ENCODE results near the gene FLT3. TPM values are rescaled to one million over a fixed set of nuclear protein-coding genes. Genes with fewer than 3 reads are reported as not detected.

FLT3 gene
- total and polyA plus RNA-seq, 9 of the 15 experiments (the other 6 are each of a cell fraction or from before 2014, with no cell fraction given): not detected

DNA sequence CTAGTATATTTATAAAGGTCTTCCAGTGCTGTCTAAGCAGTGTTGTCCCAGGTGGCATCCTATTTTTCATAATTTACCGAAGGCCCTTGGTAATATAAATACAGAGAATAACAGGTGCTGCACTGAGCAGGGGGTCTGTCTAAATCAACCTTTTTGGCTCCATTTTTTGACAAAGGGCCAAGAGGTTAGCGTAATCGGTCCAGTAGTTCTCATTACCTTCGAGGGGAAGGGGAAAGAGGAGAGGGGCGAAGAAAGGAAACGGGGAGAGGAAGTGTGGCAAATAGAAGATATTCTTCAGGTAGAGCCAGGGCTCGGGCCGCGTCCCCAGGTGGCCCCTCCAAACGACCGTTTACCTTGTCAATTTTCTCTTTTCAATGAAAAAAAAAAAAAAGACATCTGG, 37.2 kb upstream of the FLT3 start (continued):
- TF ChIP-seq MEF2D (tag; conservative IDR thresholded peaks at IDR 0.05; ENCODE audit: low read depth): no peak

DNA sequence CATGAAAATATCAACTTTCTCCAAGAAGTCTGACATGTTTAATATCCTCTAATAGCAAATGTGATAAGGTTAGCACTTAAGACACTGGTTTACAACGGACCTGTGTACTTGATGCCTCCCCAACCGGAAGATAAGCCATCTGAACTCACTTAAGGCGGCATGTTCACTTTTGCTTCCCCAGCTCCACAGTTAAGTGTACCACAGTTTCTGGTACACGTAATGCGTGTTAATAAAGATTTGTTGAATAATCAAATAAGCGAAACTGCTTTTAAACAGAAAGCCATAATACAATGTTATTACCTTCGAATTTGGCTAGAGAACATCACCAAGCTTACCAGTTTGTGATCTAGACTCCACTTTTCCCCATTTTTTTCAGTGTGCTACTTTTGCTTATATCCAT, 36.5 kb upstream of the FLT3 start:
- intact Hi-C loops (cut with micrococcal nuclease): loop anchor here (10.0 kb wide), 1 partner anchor 158 kb away; no protein-coding TSS in a partner anchor
- Histone ChIP-seq H3K9ac (ENCODE audit: insufficient read depth in 1 of 2, low read depth in 2 of 2, low read length in 2 of 2) (peak overlapping the region in 1 of 2 experiments; percentile 95; a peak in 2 of 4 replicates), H3K9me3 (replicated peaks; ENCODE audit: control insufficient read depth, insufficient read depth, low read depth, low read length) (no peaks in the 10 kb centered on the region), H3K27me3 (ENCODE audit: control insufficient read depth in 2 of 2, insufficient read depth in 2 of 2, low read length in 2 of 2) (no peaks in the 10 kb centered on the region), H3K4me3 (peak overlapping the region; percentile 96), H3K9me1 (ENCODE audit: control insufficient read depth, insufficient read depth, low read length) (no peaks in the 10 kb centered on the region), H3K27ac (ENCODE audit: extremely low read depth, low read depth, low read length) (peak overlapping the region; percentile 95), H2AFZ (ENCODE audit: low read depth, low read length) (peak overlapping the region; percentile 33; the same call in 1 of the 2 replicates), H3K36me3 (ENCODE audit: control insufficient read depth, insufficient read depth, low read length) (no peaks in the 10 kb centered on the region), H4K20me1 (replicated peaks; ENCODE audit: control insufficient read depth, insufficient read depth, low read length) (0 out of 2 replicates have a peak, but pooled peaks cover 3% of the 10 kb centered on the region), H3K4me2 (ENCODE audit: insufficient read depth, low read length) (peak overlapping the region; percentile 96), H3K79me2 (ENCODE audit: control insufficient read depth, insufficient read depth, low read length) (peaks cover 53% of the 10 kb centered on the region), H3K4me1 (replicated peaks in 1 of 2; ENCODE audit: control insufficient read depth in 2 of 2, insufficient read depth in 2 of 2, low read length in 2 of 2) (peaks cover under 1 to 17% of the 10 kb centered on the region in 2 experiments; a peak in 4 of 5 replicates)
- ChIA-PET CTCF (ENCODE audit: low intra/inter-chr PET ratio) (no interaction called here), POLR2A (interaction anchor here (1.1 to 1.4 kb wide), 2 partner anchors 19 to 30 kb away, joined by 3 to 4 read pairs; no protein-coding TSS in a partner anchor)
- 0 out of 3 replicates have a peak, but pooled peaks have one; percentile 13 for ATAC-seq
- BruUV-seq (replicated peaks): no TSS peak
- FAIRE-seq: peak; percentile 90
- DNase-seq (ENCODE audit: extremely low read depth in 1 of 4, low spot score in 3 of 4): peak in 2 of 4 experiments; percentile 27 to 59
- 0% methylated on average over 7 of the region's 7 CpGs for WGBS (ENCODE audit: insufficient coverage, low coverage, missing lambda C conversion rate)
- in situ Hi-C loops (cut with MboI): no loop called here
- TF ChIP-seq SP1 (CRISPR knock-in tag; IDR thresholded peaks at IDR 0.05): 0 out of 2 replicates have a peak, but pooled peaks have one; percentile 15
- TF ChIP-seq ATF7 (IDR thresholded peaks at IDR 0.05): 0 out of 2 replicates have a peak, but pooled peaks have one; percentile 21
- peak; percentile 2 for TF ChIP-seq TBP (optimal IDR thresholded peaks at IDR 0.05; ENCODE audit: low read depth, low read length)
- TF ChIP-seq CEBPB (tag; IDR thresholded peaks at IDR 0.05): no peak
- TF ChIP-seq, protein P1, sequence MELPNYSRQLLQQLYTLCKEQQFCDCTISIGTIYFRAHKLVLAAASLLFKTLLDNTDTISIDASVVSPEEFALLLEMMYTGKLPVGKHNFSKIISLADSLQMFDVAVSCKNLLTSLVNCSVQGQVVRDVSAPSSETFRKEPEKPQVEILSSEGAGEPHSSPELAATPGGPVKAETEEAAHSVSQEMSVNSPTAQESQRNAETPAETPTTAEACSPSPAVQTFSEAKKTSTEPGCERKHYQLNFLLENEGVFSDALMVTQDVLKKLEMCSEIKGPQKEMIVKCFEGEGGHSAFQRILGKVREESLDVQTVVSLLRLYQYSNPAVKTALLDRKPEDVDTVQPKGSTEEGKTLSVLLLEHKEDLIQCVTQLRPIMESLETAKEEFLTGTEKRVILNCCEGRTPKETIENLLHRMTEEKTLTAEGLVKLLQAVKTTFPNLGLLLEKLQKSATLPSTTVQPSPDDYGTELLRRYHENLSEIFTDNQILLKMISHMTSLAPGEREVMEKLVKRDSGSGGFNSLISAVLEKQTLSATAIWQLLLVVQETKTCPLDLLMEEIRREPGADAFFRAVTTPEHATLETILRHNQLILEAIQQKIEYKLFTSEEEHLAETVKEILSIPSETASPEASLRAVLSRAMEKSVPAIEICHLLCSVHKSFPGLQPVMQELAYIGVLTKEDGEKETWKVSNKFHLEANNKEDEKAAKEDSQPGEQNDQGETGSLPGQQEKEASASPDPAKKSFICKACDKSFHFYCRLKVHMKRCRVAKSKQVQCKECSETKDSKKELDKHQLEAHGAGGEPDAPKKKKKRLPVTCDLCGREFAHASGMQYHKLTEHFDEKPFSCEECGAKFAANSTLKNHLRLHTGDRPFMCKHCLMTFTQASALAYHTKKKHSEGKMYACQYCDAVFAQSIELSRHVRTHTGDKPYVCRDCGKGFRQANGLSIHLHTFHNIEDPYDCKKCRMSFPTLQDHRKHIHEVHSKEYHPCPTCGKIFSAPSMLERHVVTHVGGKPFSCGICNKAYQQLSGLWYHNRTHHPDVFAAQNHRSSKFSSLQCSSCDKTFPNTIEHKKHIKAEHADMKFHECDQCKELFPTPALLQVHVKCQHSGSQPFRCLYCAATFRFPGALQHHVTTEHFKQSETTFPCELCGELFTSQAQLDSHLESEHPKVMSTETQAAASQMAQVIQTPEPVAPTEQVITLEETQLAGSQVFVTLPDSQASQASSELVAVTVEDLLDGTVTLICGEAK (IDR thresholded peaks at IDR 0.05): peak; percentile 97
- TF ChIP-seq, protein P1 (CRISPR knock-in tag; IDR thresholded peaks at IDR 0.05): peak; percentile 89
- TF ChIP-seq ZNF316 (IDR thresholded peaks at IDR 0.05): peak; percentile 45; the same call in 1 of the 2 replicates
- TF ChIP-seq STAG1 (CRISPR knock-in tag; IDR thresholded peaks at IDR 0.05; ENCODE audit: borderline replicate concordance): no peak

Measured in K562 (cell line).